Measurements from ENCODE around the gene CCDC80. TPM values are rescaled to one million over a fixed set of nuclear protein-coding genes. Genes with fewer than 3 reads are reported as not detected.
A peak's percentile ranks its signal among the peaks of the same experiment; 100 is the strongest.

Gene CCDC80
- total RNA-seq, 1 donor from 2014 or later: 11.6 TPM

DNA sequence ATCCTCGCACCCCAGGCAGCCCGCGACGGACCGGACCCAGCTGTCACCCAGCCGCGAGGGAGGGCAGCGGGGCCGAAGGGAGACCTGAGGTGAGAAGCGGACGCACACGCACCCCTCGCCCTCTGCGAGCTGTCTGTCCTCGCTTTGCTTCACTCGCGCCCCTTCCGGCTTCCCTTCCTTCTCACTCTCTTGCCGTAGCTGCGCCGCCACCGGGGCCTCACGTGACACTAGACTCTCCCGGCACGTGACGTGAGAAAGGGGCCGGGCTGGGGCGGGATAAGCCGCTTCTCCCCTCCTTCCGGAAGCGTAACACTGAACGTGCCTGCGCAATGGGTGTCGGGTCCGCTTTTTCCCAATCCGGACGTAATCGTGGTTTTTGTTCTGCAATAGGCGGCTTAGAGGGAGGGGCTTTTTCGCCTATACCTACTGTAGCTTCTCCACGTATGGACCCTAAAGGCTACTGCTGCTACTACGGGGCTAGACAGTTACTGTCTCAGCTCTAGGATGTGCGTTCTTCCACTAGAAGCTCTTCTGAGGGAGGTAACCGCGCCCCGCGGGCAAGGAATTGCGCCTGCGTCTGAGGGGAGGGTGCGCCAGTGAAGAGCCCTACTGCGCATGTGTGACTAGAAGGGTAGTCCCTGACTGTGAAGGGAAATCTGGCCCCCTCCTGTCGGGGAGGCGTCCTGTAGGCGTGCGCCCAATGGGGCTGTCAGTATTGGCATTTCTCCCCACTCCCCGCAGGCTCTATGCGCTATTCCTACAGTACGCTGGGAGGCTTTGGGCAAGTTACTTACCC, 79.0 kb downstream of the CCDC80 start, which contains the start of the genes ATG3 and SLC35A5:
Gene ATG3 (minus strand): TSS at position 229 of the 796 bp plus-strand sequence. CDS start 434 bp downstream, outside the sequence.
Gene SLC35A5 (plus strand): TSS at position 312 of the 796 bp plus-strand sequence. CDS start 1,359 bp downstream, outside the sequence.
- TF ChIP-seq, protein P1, sequence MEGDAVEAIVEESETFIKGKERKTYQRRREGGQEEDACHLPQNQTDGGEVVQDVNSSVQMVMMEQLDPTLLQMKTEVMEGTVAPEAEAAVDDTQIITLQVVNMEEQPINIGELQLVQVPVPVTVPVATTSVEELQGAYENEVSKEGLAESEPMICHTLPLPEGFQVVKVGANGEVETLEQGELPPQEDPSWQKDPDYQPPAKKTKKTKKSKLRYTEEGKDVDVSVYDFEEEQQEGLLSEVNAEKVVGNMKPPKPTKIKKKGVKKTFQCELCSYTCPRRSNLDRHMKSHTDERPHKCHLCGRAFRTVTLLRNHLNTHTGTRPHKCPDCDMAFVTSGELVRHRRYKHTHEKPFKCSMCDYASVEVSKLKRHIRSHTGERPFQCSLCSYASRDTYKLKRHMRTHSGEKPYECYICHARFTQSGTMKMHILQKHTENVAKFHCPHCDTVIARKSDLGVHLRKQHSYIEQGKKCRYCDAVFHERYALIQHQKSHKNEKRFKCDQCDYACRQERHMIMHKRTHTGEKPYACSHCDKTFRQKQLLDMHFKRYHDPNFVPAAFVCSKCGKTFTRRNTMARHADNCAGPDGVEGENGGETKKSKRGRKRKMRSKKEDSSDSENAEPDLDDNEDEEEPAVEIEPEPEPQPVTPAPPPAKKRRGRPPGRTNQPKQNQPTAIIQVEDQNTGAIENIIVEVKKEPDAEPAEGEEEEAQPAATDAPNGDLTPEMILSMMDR (conservative IDR thresholded peaks at IDR 0.05; ENCODE audit: low read depth, low read length): no peak
- H3K4me3 ChIP-seq (ENCODE audit: low read depth, low read length): peak within 1 kb of the TSS; percentile 62
- DNase-seq (ENCODE audit: low read depth): peak; percentile 86

DNA sequence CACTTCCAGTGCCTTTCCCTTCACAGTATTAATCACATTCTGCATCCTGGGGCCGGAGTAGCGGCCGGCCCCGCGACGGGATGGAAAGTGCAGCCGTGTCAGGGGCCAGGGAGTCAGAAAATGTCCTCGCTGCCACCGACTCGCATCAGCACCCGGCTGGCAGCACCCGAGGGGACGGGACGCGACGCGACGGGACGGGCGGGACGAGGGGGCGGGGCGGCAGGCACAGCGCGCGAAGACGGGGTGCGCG, 79.5 kb downstream of the CCDC80 start:
- TF ChIP-seq, protein P1 (conservative IDR thresholded peaks at IDR 0.05; ENCODE audit: low read depth, low read length): no peak
- DNase-seq (ENCODE audit: low read depth): no peak
- H3K4me3 ChIP-seq (ENCODE audit: low read depth, low read length): peak overlapping the region; percentile 62

DNA sequence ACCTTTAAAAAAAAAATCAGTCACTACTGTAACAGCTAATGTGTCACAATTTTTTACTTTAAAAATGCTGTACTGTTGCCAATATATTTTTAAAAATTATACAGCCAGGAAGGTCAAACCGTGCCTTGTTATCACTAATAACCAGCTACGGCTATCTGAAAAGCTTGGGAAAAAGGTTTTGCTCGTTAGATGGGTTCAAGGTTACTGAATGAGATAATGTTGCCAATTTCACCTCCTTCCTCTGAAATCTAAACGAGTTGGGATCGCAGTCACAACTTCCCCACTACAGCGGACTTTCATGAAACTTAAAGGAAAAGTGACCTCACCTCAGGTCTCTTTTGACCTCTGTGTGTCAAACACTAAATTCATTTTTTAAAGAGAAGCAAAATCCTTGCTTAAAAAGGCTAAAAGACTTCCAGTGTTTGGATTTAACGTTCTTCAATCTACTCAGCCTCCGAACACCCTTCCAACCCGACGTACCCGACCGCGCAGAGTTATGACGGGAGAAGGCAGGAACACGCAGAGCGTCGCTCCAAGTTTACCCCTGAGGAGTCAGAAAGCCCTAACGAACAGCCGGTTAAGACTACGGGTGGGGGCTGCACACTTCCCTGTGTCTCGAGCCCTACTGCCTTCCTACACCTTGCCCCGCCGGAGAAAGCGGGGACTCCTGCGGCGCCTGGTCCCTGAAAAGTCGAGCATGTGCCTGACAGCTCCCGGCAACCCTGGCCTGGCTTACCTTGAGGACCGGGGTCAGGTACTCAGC, 80.0 kb downstream of the CCDC80 start:
- peak overlapping the region; percentile 62 for H3K4me3 ChIP-seq (ENCODE audit: low read depth, low read length)
- TF ChIP-seq, protein P1 (conservative IDR thresholded peaks at IDR 0.05; ENCODE audit: low read depth, low read length): no peak
- peak; percentile 46 for DNase-seq (ENCODE audit: low read depth)

DNA sequence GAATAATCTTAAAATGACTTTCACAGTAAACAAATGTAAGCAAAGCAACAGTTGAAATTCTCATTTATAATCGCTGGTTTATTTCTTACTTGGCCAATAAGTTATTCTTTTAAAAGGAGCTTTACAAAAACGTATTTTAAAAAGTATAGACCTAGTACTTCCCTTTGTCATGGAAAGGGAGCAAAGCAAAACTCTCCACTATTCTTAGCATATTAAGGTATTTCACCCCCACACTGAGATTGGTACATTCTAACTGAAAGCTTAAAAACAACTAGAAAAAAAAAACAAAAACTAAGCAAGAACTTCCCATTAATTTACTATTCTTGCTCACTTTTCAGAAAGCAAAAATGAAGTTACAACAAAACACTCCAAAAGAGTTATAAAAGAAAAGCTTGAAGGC, 80.6 kb downstream of the CCDC80 start:
- peak overlapping the region; percentile 62 for H3K4me3 ChIP-seq (ENCODE audit: low read depth, low read length)
- TF ChIP-seq, protein P1 (conservative IDR thresholded peaks at IDR 0.05; ENCODE audit: low read depth, low read length): no peak
- no peak for DNase-seq (ENCODE audit: low read depth)

DNA sequence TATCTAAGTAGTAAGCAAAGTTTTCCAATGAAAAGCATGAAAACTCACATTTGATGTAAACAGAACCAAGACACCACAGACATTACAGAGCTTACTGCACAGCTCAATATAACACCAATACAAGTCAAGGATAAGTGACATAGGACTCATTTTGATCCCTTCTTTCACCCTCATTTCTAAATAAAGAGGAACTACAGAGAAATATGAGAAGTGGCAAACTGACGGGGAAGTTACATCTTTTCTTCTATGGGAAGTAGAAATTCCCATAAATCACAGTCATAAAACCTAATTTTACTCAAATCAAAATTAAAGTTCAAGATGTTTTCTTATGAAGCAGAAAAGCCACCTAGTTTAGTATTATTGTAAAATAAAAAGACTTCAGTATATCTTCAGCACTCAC, 83.0 kb downstream of the CCDC80 start:
- no peak for DNase-seq (ENCODE audit: low read depth)
- TF ChIP-seq, protein P1 (conservative IDR thresholded peaks at IDR 0.05; ENCODE audit: low read depth, low read length): no peak

DNA sequence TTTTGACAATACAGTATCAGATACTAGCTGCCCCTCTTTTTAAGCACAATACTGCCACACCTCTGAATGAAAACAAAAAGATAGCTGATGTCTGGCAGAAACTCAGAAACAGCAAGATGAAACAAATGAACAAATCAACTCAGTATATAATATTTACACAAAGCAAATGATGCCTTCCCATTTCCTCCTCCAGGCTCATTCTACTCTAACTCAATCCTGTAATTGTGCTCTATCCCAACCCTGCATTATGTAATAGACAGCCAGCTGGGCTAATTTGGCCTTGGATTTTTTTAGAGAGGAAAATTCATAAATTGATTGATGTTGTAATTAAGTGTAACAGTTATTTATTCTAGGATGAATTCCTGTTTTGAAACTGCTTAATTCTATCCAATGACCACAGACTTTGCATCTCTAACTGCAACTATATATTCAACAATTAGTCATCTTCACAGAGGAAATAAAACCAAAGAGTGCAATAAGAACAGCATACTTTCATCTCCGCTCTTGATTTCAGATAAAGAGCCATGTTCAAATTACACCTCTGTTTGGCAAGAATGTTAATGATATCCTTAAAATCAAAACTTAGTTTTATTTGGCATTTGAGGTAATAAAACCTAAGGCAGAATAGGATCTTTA, 85.3 kb downstream of the CCDC80 start:
- DNase-seq (ENCODE audit: low read depth): no peak
- H3K4me3 ChIP-seq (ENCODE audit: low read depth, low read length): no peak overlapping the region
- TF ChIP-seq, protein P1 (conservative IDR thresholded peaks at IDR 0.05; ENCODE audit: low read depth, low read length): no peak

More for the DNA sequence above, 83.0 kb downstream of the CCDC80 start:
- no peak overlapping the region for H3K4me3 ChIP-seq (ENCODE audit: low read depth, low read length)
